Hematopoietic multipotent progenitor cell treated with erythropoietin and hydrocortisone succinate and interleukin-3 and kit ligand, for 15 days (in vitro differentiated cells): ENCODE data around the gene SLC25A4.
"Not testable (repeated sequence)": the region's sequence is repeated elsewhere in the genome, so short reads cannot be mapped to it uniquely, and the experiment has no call there.

Experiments used
- DNase-seq: peaks from one replicate; pipeline ENCODE4 v3.0.0-alpha.2; 2015; ENCODE audit warnings: low spot score

Gene SLC25A4

GRCh38 chr4:185142912-185143600 is at the start of gene SLC25A4:
TSS of gene SLC25A4 (plus strand) at chr4:185143266. CDS start at chr4:185143373, 107 bp downstream.
- DNase-seq, result peak; percentile 23

GRCh38 chr4:185093603-185094002 is 49.5 kb upstream of the SLC25A4 start:
- no peak for DNase-seq

GRCh38 chr4:185096032-185096653 is 46.9 kb upstream of the SLC25A4 start:
- peak; percentile 18 for DNase-seq

GRCh38 chr4:185098474-185098873 is 44.6 kb upstream of the SLC25A4 start:
- DNase-seq, result no peak

GRCh38 chr4:185099024-185099682 is 43.9 kb upstream of the SLC25A4 start:
- DNase-seq, result no peak

- no peak for DNase-seq
Measured at GRCh38 chr4:185099940-185100339, 43.1 kb upstream of the SLC25A4 start.

GRCh38 chr4:185100423-185100822 is 42.6 kb upstream of the SLC25A4 start:
- no peak for DNase-seq

- DNase-seq, result no peak
Measured at GRCh38 chr4:185101354-185101890, 41.6 kb upstream of the SLC25A4 start.

GRCh38 chr4:185104733-185105132 is 38.3 kb upstream of the SLC25A4 start:
- DNase-seq, result no peak

- no peak for DNase-seq
Measured at GRCh38 chr4:185106353-185106752, 36.7 kb upstream of the SLC25A4 start.

GRCh38 chr4:185107574-185107973 is 35.5 kb upstream of the SLC25A4 start:
- DNase-seq, result not testable (repeated sequence)

- no peak for DNase-seq
Measured at GRCh38 chr4:185108185-185108584, 34.9 kb upstream of the SLC25A4 start.

- no peak for DNase-seq
Measured at GRCh38 chr4:185108669-185109068, 34.4 kb upstream of the SLC25A4 start.

- DNase-seq, result no peak
Measured at GRCh38 chr4:185109736-185110135, 33.3 kb upstream of the SLC25A4 start.

- no peak for DNase-seq
Measured at GRCh38 chr4:185110375-185110823, 32.7 kb upstream of the SLC25A4 start.

GRCh38 chr4:185112104-185112503 is 31.0 kb upstream of the SLC25A4 start:
- no peak for DNase-seq

GRCh38 chr4:185113340-185113739 is 29.7 kb upstream of the SLC25A4 start:
- DNase-seq, result no peak

GRCh38 chr4:185115827-185116232 is 27.2 kb upstream of the SLC25A4 start:
- DNase-seq, result peak; percentile 72

GRCh38 chr4:185117300-185117934 is 25.6 kb upstream of the SLC25A4 start:
- DNase-seq, result no peak

GRCh38 chr4:185118876-185119275 is 24.2 kb upstream of the SLC25A4 start:
- DNase-seq, result no peak

GRCh38 chr4:185119467-185119866 is 23.6 kb upstream of the SLC25A4 start:
- DNase-seq, result not testable (repeated sequence)

- DNase-seq, result no peak
Measured at GRCh38 chr4:185119927-185120630, 23.0 kb upstream of the SLC25A4 start.
